Esophagus squamous epithelium (tissue), 4 donors: Measurements from ENCODE around the gene SERINC5.
"Not testable (repeated sequence)": the region's sequence is repeated elsewhere in the genome, so short reads cannot be mapped to it uniquely, and the experiment has no call there.

Experiments
- POLR2A ChIP-seq, 4 donors: fragments of 450-650 bp; IDR thresholded peaks; one replicate each; pipeline ENCODE4 v1.6.1; 2017; ENCODE audit warnings: antibody characterized with exemption in 4 of 4, mild to moderate bottlenecking in 4 of 4, moderate library complexity in 3 of 4
- TF ChIP-seq, protein P1 (sequence below), 6 experiments: fragments of 450-650 bp in 4 of 6; fragments of 200-600 bp in 2 of 6; sonication (generic) in 2 of 6; IDR thresholded peaks; one replicate each; pipeline ENCODE4 v1.5.1; 2016 to 2019; ENCODE audit warnings: antibody characterized with exemption in 6 of 6, mild to moderate bottlenecking in 4 of 6, moderate library complexity in 4 of 6

DNA sequence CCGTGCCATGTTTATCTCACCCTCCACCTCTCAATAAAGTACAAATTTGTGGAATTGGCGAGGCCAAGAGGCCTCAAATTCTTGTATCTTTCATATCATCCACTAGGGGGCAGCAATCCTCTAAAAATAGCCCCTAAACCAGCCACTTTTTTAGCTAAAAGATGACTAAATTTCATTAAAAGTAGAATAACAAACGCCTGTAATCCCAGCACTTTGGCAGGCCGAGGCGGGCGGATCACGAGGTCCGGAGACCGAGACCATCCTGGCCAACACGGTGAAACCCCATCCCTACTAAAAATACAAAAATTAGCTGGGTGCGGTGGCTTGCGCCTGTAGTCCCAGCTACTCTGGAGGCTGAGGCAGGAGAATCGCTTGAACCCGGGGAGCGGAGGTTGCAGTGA, 164.1 kb downstream of the SERINC5 start:
- TF ChIP-seq, protein P1, sequence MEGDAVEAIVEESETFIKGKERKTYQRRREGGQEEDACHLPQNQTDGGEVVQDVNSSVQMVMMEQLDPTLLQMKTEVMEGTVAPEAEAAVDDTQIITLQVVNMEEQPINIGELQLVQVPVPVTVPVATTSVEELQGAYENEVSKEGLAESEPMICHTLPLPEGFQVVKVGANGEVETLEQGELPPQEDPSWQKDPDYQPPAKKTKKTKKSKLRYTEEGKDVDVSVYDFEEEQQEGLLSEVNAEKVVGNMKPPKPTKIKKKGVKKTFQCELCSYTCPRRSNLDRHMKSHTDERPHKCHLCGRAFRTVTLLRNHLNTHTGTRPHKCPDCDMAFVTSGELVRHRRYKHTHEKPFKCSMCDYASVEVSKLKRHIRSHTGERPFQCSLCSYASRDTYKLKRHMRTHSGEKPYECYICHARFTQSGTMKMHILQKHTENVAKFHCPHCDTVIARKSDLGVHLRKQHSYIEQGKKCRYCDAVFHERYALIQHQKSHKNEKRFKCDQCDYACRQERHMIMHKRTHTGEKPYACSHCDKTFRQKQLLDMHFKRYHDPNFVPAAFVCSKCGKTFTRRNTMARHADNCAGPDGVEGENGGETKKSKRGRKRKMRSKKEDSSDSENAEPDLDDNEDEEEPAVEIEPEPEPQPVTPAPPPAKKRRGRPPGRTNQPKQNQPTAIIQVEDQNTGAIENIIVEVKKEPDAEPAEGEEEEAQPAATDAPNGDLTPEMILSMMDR (IDR thresholded peaks at IDR 0.05) = peak; percentile 65 to 82 (median 77)
- TF ChIP-seq POLR2A (IDR thresholded peaks at IDR 0.05) = not testable (repeated sequence)
